GM13977 (cell line): ENCODE results near the gene BICC1.

Source experiments
- DNase-seq: peaks from one replicate; pipeline ENCODE4 v3.0.0; 2012; ENCODE audit warnings: low spot score
- CTCF ChIP-seq: IDR thresholded peaks from 2 replicates; pipeline ENCODE4 v1.5.1; 2012; ENCODE audit warnings: mild to moderate bottlenecking, control low read depth; ENCODE audit not compliant: insufficient read depth; ENCODE audit errors: extremely low read depth, missing control alignments
- in situ Hi-C: fragments of 300-500 bp; cut with MboI; formaldehyde crosslinking; loops from one replicate; pipeline ENCODE4 v1.12.0; 2022; ENCODE audit warnings: low sequenced_read_pairs, low pct_unique_long_range_greater_than_20kb, mixed read lengths, inconsistent platforms; ENCODE audit not compliant: unreplicated experiment

Gene BICC1

DNA sequence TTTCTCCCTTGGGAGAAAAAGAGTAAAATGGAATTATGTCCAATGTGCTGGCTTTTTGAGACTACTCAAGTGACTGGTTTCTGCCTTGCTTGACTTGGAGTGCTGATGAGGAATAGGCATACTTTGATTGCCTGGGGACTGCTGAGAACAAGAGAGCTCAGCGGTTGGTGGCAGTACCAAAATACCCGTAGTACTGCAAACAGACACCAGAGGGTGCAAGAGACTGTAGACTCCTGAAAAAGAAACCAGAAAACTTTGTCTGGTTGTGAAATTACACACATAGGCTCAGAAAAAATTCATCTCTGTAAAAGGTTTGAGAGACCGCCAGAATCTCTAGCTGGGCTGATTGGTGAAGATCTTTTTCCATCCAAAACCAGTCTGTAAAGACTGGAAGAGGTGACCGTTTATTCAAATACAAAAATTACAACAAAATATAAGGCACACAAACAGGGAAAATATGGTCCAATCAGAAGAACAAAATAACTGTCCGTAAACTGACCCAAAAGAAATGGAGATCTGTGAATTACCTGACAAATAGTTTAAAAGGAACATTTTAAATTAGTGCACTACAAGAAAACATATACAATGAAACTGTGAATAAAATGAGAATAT is 18.5 kb downstream of the BICC1 start:
- in situ Hi-C loops, result no loop called here
- peak; percentile 58 for TF ChIP-seq CTCF
- peak; percentile 29 for DNase-seq

DNA sequence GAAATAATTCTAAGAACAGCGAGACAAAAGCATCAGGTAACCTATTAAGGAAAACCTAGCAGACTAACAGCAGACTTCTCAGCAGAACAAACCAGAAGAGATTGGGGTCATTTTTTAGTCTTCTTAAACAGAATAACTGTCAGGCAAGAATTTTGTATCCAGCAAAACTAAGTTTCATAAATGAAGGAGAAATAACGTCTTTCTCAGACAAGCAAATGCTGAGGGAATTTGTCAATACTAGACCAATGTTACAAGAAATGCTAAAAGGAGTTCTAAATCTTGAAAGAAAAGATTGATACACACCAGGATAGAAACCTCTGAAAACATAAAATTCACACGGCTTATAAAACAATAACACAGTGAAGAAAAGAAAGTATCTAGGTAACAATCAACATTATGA is 22.6 kb downstream of the BICC1 start:
- in situ Hi-C loops, result no loop called here
- TF ChIP-seq CTCF, result no peak
- no peak for DNase-seq

DNA sequence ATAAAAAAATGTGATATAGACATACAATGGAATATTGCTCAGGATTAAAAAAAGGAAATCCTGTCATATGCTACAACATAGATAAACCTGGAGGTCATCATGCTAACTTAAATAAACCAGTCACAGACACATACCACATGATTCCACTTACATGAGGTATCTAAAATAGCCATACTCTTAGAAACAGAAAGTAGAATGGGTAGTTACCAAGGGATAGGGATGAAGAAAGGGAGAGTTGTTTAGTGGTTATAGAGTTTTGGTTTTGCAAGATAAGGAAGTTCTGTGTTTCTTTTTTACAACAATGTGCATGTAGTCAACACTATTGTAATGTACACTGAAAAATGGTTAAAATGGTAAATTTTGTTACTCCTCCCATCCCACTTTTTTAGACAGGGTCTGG is 30.5 kb downstream of the BICC1 start:
- no peak for DNase-seq
- in situ Hi-C loops, result no loop called here
- no peak for TF ChIP-seq CTCF

- in situ Hi-C loops, result no loop called here
- TF ChIP-seq CTCF, result no peak
- DNase-seq, result no peak
Observed at GRCh38 chr10:58544135-58544534, 31.5 kb downstream of the BICC1 start.

DNA sequence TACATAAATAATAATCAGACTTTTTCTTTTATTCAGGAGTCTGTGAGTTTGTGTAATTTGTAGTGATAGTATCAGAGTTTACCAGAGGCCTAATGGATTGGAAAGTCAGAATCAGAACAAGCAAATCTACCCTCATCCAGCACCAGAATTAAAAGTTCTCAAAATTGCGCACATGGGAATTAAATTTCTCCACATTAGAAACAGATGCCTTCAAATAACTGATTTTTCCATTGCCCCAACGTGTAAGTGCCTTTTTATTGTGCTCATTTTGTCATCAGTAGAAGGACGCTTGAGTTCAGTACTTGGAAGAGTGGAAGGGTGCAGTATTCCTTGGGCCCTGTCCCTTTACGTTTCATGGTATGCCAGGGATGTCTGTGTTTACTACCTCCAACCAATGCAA is 32.8 kb downstream of the BICC1 start:
- TF ChIP-seq CTCF, result no peak
- in situ Hi-C loops, result no loop called here
- DNase-seq, result no peak

GRCh38 chr10:58546137-58546536 is 33.5 kb downstream of the BICC1 start:
- DNase-seq, result no peak
- no peak for TF ChIP-seq CTCF
- in situ Hi-C loops, result no loop called here
